SK-N-SH treated with all-trans-retinoic acid at 6 μM for 48 hours (cell line): Measurements from ENCODE around the gene COG3.
"Not testable (repeated sequence)": the region's sequence is repeated elsewhere in the genome, so short reads cannot be mapped to it uniquely, and the experiment has no call there.

Source experiments
- ATAC-seq: fragments of 200-7000 bp; cut with Tn5 transposase; 3 replicates; pipeline ENCODE4 v1.9.1; 2020; ENCODE audit warnings: mild to moderate bottlenecking, moderate library complexity
- BACH2 ChIP-seq: fragments of 250-450 bp; sonication (Bioruptor Pico); IDR thresholded peaks from 2 replicates; pipeline ENCODE4 v1.9.0; 2021; ENCODE audit warnings: mild to moderate bottlenecking, borderline replicate concordance
- CREB5 ChIP-seq: fragments of 250-450 bp; sonication (Bioruptor Pico); IDR thresholded peaks from 2 replicates; pipeline ENCODE4 v1.5.1; 2020; ENCODE audit warnings: low read depth, mild to moderate bottlenecking, moderate library complexity
- CSDC2 ChIP-seq: fragments of 250-450 bp; sonication (Bioruptor Pico); IDR thresholded peaks from 2 replicates; pipeline ENCODE4 v1.5.0; 2020; ENCODE audit warnings: mild to moderate bottlenecking, moderate library complexity
- CSRNP3 ChIP-seq: fragments of 250-450 bp; sonication (Bioruptor Pico); IDR thresholded peaks from 2 replicates; pipeline ENCODE4 v1.5.1; 2021; ENCODE audit warnings: mild to moderate bottlenecking, moderate library complexity
- ESRRG ChIP-seq: fragments of 250-450 bp; sonication (Bioruptor Pico); IDR thresholded peaks from 2 replicates; pipeline ENCODE4 v1.6.1; 2021; ENCODE audit warnings: mild to moderate bottlenecking
- GLIS3 ChIP-seq: fragments of 250-450 bp; sonication (Bioruptor Pico); IDR thresholded peaks from 2 replicates; pipeline ENCODE4 v1.5.0; 2020; ENCODE audit warnings: mild to moderate bottlenecking, moderate library complexity
- ISL1 ChIP-seq: fragments of 250-450 bp; sonication (Bioruptor Pico); IDR thresholded peaks from 2 replicates; pipeline ENCODE4 v2.1.2; 2022; ENCODE audit warnings: mild to moderate bottlenecking, moderate library complexity
- OSR1 ChIP-seq: fragments of 250-450 bp; sonication (Bioruptor Pico); IDR thresholded peaks from 2 replicates; pipeline ENCODE4 v1.8.0; 2022; ENCODE audit warnings: moderate library complexity, mild to moderate bottlenecking, inconsistent platforms
- POU6F1 ChIP-seq: fragments of 250-450 bp; sonication (Bioruptor Pico); IDR thresholded peaks from 2 replicates; pipeline ENCODE4 v1.8.0; 2021; ENCODE audit warnings: low read depth, mild to moderate bottlenecking, moderate library complexity, borderline replicate concordance
- PPARA ChIP-seq: fragments of 250-450 bp; sonication (Bioruptor Pico); IDR thresholded peaks from 2 replicates; pipeline ENCODE4 v1.5.0; 2020; ENCODE audit warnings: mild to moderate bottlenecking, borderline replicate concordance
- RARB ChIP-seq: fragments of 250-450 bp; sonication (Bioruptor Pico); IDR thresholded peaks from 2 replicates; pipeline ENCODE4 v1.8.0; 2021; ENCODE audit warnings: mild to moderate bottlenecking, moderate library complexity
- SNAI2 ChIP-seq: fragments of 250-450 bp; sonication (Bioruptor Pico); IDR thresholded peaks from 2 replicates; pipeline ENCODE4 v1.5.0; 2020; ENCODE audit warnings: mild to moderate bottlenecking, moderate library complexity
- TCF4 ChIP-seq: fragments of 250-450 bp; sonication (Bioruptor Pico); IDR thresholded peaks from 2 replicates; pipeline ENCODE4 v1.8.0; 2021; ENCODE audit warnings: mild to moderate bottlenecking, moderate library complexity, borderline replicate concordance
- TOX ChIP-seq: fragments of 250-450 bp; sonication (Bioruptor Pico); IDR thresholded peaks from 2 replicates; pipeline ENCODE4 v1.8.0; 2021; ENCODE audit warnings: mild to moderate bottlenecking, moderate library complexity, borderline replicate concordance
- TSHZ2 ChIP-seq: fragments of 250-450 bp; sonication (Bioruptor Pico); IDR thresholded peaks from 2 replicates; pipeline ENCODE4 v1.5.0; 2020; ENCODE audit warnings: mild to moderate bottlenecking, moderate library complexity
- ZC3H10 ChIP-seq: fragments of 250-450 bp; sonication (Bioruptor Pico); IDR thresholded peaks from 2 replicates; pipeline ENCODE4 v1.5.1; 2021; ENCODE audit warnings: mild to moderate bottlenecking, moderate library complexity
- ZFP3 ChIP-seq: fragments of 250-450 bp; sonication (Bioruptor Pico); IDR thresholded peaks from 2 replicates; pipeline ENCODE4 v1.5.0; 2020; ENCODE audit warnings: mild to moderate bottlenecking, moderate library complexity
- ZFP30 ChIP-seq: fragments of 450-650 bp; formaldehyde crosslinking; IDR thresholded peaks from 2 replicates; pipeline ENCODE4 v1.5.0; 2022; ENCODE audit warnings: mild to moderate bottlenecking, moderate library complexity
- ZNF565 ChIP-seq: fragments of 450-650 bp; formaldehyde crosslinking; conservative IDR thresholded peaks from 2 replicates; pipeline ENCODE4 v1.5.0; 2020; ENCODE audit warnings: low read depth, mild to moderate bottlenecking, moderate library complexity
- ZNF70 ChIP-seq: fragments of 450-650 bp; formaldehyde crosslinking; IDR thresholded peaks from 2 replicates; pipeline ENCODE4 v1.5.0; 2020; ENCODE audit warnings: mild to moderate bottlenecking, moderate library complexity
- ZNF8 ChIP-seq: fragments of 450-650 bp; formaldehyde crosslinking; IDR thresholded peaks from 2 replicates; pipeline ENCODE4 v1.5.0; 2020; ENCODE audit warnings: mild to moderate bottlenecking, moderate library complexity

The COG3 gene

GRCh38 chr13:45415112-45415511 is 49.6 kb upstream of the COG3 start (continued):
- TF ChIP-seq ZFP30 (CRISPR knock-in tag), result no peak
- no peak for TF ChIP-seq CSRNP3 (CRISPR knock-in tag)

- ATAC-seq, result no peak
- TF ChIP-seq TCF4 (CRISPR knock-in tag) (no peak), ZNF70 (CRISPR knock-in tag) (no peak), ISL1 (no peak), ZFP30 (CRISPR knock-in tag) (no peak), TSHZ2 (CRISPR knock-in tag) (no peak), SNAI2 (CRISPR knock-in tag) (no peak), CREB5 (CRISPR knock-in tag) (no peak), ZC3H10 (CRISPR knock-in tag) (no peak), PPARA (CRISPR knock-in tag) (no peak), ZNF565 (no peak), OSR1 (CRISPR knock-in tag) (no peak), RARB (CRISPR knock-in tag) (no peak), BACH2 (CRISPR knock-in tag) (no peak), ZNF8 (no peak), GLIS3 (CRISPR knock-in tag) (no peak), CSDC2 (no peak), TOX (CRISPR knock-in tag) (no peak), ESRRG (no peak), ZFP3 (no peak), POU6F1 (no peak)
These were observed 48.1 kb upstream of the COG3 start for GRCh38 chr13:45416516-45417128.

GRCh38 chr13:45417790-45418534 is 46.8 kb upstream of the COG3 start, which contains the start of gene SLC25A30:
SLC25A30 (minus strand) TSS chr13:45418373; CDS start chr13:45411425, 6,948 bp downstream.
- ATAC-seq, result peak; percentile 96
- TF ChIP-seq TSHZ2 (CRISPR knock-in tag) (0 out of 2 replicates have a peak, but pooled peaks have one; percentile 19), PPARA (CRISPR knock-in tag) (no peak)

GRCh38 chr13:45419389-45419788 is 45.4 kb upstream of the COG3 start:
- not testable (repeated sequence) for ATAC-seq
